NCI-H2107 (cell line): Measurements from ENCODE around the gene SCAMP5.

ENCODE experiments used
- DNase-seq: peaks from one replicate; lab custom pipeline; 2025; lab: John Stamatoyannopoulos, UW

The SCAMP5 gene

GRCh38 chr15:74977599-74977998 is 17.8 kb upstream of the SCAMP5 start:
- DNase-seq: no peak

DNA sequence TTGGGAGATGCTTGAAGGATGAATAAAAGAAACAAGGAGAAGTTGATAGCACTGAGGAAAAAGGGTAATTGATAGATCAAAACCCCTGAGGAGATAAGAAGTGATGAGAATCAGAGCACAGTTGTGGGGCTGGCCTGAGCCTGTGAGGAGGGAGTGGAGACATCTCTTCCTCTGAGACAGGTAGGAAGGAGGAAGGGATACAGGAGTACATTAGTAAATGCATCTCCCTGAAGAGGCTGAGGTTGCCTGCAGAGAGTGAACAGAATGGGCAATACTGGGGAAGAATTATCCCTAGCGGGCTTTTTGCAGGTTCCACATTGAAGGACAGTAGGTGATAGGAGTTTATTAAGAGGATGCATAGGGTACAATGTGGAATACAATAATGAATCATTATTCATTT is 17.3 kb upstream of the SCAMP5 start:
- no peak for DNase-seq

GRCh38 chr15:74978503-74978902 is 16.9 kb upstream of the SCAMP5 start:
- DNase-seq: peak; percentile 18

DNA sequence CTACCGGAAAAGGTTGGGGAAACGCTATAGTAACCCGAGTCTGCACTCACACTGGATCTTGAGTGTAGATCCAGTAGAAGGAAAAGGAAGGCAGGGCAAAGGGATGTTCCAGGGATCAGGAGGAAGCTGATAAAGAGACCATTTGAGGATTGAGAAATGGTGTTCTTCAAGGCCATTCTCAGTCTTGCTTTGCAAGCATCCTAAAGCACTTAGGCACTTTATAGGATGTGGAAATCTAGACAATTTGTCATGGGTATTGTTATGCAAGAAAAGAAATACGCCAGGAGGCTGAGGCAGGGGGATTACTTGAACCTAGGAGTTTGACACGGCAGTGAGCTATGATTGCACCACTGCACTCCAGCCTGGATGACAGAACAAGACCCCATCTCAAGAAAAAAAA is 13.2 kb upstream of the SCAMP5 start:
- no peak for DNase-seq

- DNase-seq: no peak
Observed at GRCh38 chr15:74983725-74984231, 11.6 kb upstream of the SCAMP5 start.

GRCh38 chr15:74988007-74988800 is 7.2 kb upstream of the SCAMP5 start:
- no peak for DNase-seq

DNA sequence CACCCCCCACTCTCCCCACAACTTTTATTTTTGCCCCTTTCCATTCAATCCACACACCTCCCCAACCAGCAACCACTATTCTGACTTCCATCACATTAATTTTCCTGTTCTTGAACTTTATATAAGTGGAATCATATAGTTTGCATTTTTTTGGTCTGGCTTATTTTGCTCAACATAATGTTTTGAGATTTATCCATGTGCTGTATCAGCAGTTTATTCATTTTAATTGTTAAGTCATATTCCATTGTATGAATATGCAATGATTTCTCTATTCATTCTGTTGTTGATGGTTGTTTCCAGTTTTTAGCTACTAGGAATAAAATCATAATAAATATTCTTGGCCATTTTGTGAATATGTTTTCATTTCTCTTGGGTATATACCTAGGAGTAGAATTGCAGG is 5.8 kb upstream of the SCAMP5 start:
- DNase-seq: no peak

GRCh38 chr15:74992619-74993018 is 2.7 kb upstream of the SCAMP5 start:
- no peak for DNase-seq

DNA sequence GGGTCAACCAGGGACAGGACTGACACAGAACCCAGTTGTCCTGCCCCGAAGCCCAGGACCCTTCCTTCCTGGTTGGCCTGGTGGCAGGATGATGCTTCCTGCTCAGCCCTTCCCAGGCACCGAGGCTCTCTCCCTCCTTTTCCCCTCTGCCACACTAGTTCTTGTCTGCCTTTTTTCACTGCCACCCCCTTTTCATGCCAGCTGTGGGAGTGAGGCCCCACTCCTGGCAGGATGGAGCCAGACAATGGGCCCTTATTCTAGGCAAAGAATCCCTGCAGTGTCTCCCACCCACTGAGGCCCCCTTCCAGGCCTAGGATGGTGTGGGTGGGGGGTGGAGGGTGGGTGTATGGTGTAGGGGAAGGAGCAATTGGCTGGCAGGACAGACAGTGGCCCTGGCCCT is 1.1 kb upstream of the SCAMP5 start:
- no peak for DNase-seq

DNA sequence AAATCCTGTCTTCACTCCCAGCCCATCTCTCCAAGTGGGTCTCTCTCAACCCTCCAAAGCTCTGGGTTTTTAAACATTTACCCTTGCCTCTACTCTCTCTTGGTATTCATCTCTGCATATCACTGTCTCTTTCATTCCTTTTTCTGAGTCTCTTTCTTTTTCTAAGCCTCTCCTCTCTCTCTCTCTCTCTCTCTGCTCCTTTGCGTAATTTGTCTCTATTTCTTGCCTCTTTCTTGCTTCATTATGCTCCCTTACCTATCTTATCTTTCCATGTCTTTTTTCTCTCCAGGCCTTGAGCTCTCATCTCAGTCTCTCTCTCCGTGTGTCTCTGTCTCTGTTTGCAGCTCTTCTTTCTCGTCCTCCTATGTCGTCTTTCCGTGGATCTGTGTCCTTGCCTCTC is 678 bp upstream of the SCAMP5 start:
- DNase-seq: no peak

- DNase-seq: peak; percentile 26
Observed at GRCh38 chr15:74995779-74996765, 709 bp downstream of the SCAMP5 start.

DNA sequence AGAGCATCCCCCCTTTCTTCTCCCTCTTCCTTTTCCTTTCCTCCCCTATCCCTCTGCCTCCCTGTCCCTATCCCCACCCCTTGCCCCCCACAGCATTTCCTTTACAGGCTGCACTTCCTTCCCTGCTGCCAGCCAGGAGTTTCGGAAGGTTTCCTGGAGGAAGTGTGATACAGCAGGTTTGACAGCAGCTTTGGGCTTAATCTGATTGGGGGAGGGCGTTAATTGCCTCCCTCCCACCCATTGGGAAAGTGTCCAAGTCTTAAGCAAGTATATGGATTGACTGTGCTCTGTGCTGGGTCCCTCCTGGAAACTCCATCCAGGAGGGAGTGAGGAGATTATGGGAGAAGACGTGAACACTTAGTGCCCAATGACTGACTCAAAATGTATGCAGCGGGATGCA is 1.8 kb downstream of the SCAMP5 start:
- no peak for DNase-seq

GRCh38 chr15:74997543-74997942 is 2.2 kb downstream of the SCAMP5 start:
- no peak for DNase-seq

- no peak for DNase-seq
Observed at GRCh38 chr15:75001310-75001709, 5.9 kb downstream of the SCAMP5 start.

DNA sequence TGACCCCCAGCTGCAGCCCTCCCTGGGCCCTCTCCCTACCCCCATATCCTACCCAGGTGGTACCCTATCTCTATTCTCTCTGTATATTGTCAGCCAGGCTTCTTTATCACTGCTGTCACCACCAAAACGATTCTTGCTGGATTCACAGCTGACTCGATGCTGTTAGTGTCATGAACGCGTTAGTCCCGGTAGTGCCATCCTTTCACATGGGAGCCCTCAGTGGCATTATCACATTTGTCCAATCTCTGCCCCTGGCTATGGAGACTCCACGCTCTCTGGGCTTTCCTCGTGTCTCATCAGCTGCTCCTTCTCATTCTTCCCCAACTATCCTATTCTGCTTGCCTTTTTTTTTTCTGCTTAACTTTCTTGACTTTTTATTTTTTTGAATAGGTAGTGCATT is 7.0 kb downstream of the SCAMP5 start:
- no peak for DNase-seq

GRCh38 chr15:75007216-75007615 is 11.9 kb downstream of the SCAMP5 start:
- no peak for DNase-seq

GRCh38 chr15:75008221-75008625 is 12.9 kb downstream of the SCAMP5 start:
- DNase-seq: no peak

DNA sequence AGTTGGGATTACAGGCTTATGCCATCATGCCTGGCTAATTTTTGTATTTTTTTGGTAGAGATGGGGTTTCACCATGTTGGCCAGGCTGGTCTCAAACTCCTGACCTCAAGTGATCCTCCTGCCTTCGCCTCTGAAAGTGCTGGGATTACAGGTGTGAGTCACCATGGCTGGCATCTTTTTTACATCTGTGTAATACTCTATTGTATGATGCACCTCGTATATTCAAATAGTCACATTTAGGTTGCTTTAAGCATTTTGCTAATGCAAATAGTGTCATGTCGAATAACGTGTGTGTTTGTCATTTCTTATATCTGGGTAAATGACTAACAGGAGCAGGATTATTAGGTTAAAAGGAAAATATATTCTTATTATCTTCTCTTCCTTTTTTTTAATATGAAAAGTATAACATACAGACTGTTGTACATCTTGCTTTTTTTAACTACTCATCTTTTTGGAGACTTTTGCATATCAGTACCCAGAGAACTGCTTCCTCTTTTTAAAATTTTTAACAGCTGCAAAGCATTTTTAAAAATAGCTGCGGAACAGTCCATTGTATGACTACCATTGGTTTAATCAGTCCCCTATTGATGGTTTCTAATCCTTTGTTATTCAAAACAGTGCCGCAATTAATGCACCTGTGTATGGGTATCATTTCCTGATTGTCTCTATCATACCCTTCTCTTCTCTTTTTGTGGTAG is 13.4 kb downstream of the SCAMP5 start:
- no peak for DNase-seq

DNA sequence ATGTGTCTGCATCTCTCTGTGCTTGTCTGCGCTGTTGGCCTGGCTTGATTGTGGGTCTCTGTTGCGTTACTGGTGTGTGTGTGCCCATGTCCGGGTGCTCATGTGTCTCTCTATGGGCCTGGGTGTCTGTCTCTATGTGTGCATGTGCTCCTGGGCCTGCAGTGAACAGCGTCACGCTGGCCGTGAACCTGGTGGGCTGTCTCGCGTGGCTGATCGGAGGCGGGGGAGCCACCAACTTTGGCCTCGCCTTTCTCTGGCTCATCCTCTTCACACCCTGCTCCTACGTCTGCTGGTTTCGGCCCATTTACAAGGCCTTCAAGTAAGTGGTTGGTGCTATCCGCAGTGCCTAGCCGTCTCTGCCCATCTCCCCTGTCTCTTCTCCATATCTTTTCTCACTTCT is 21.1 kb downstream of the SCAMP5 start:
- no peak for DNase-seq

DNA sequence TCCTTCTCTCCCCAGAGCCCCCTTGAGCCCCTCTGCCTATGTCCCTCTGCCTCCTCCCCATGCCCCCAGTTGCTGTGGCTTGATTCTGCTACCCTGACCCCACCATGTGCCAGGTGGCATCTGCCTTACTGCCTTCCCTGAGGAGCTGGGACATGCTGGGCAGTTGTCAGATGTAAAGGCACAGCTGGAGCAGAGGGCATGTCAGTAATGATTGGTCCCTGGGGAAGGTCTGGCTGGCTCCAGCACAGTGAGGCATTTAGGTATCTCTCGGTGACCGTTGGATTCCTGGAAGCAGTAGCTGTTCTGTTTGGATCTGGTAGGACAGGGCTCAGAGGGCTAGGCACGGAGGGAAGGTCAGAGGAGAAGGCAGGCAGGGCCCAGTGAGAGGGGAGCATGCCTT is 24.6 kb downstream of the SCAMP5 start:
- no peak for DNase-seq

DNA sequence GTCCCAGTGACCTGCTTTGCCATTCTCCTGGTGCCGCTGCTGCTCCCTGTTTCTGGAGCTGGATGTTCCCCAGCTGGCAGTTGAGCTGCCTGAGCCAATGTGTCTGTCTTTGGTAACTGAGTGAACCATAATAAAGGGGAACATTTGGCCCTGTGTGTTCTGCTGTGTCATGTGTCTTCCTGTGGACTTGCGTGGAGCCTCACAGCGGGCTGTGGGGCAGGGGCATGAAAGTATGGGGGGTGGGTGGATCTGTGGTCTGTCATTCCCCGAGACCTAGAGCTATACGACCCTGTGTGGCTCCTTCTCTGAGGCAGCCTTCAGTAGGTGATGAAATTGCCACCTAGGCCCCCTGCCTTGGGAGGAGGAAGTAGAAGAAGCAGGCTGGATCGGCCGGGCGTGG is 26.0 kb downstream of the SCAMP5 start:
- DNase-seq: no peak

GRCh38 chr15:75022783-75023180 is 27.4 kb downstream of the SCAMP5 start:
- no peak for DNase-seq
